ENCODE data around the gene LIMCH1. TPM values are rescaled to one million over a fixed set of nuclear protein-coding genes. Genes with fewer than 3 reads are reported as not detected.

Gene LIMCH1
- total RNA-seq, 4 donors from 2014 or later: 8.5 to 32.6 (median 27.0) TPM

- H3K9me3 ChIP-seq: no peaks in the 10 kb centered on the region
- no peaks in the 10 kb centered on the region for H3K27me3 ChIP-seq
- WGBS: 91% methylated on average over 4 of the region's 4 CpGs
- no peak overlapping the region for H3K27ac ChIP-seq
- DNase-seq (ENCODE audit: low spot score in 2 of 2): no peak
- no peaks in the 10 kb centered on the region for H3K36me3 ChIP-seq
- H3K4me3 ChIP-seq: no peak overlapping the region
- TF ChIP-seq POLR2A (IDR thresholded peaks at IDR 0.05) (no peak), POLR2AphosphoS5 (IDR thresholded peaks at IDR 0.05) (no peak), CTCF (IDR thresholded peaks at IDR 0.05) (no peak), EP300 (IDR thresholded peaks at IDR 0.05) (no peak)
- H3K4me1 ChIP-seq: peaks cover 6% of the 10 kb centered on the region
Measured at GRCh38 chr4:41580007-41580406, 42.0 kb downstream of the LIMCH1 start.

- TF ChIP-seq POLR2A (IDR thresholded peaks at IDR 0.05) (no peak), EP300 (IDR thresholded peaks at IDR 0.05) (no peak), POLR2AphosphoS5 (IDR thresholded peaks at IDR 0.05) (no peak), CTCF (IDR thresholded peaks at IDR 0.05) (no peak)
- DNase-seq (ENCODE audit: low spot score in 2 of 2): no peak
- H3K9me3 ChIP-seq: no peaks in the 10 kb centered on the region
- 65% methylated on average over 2 of the region's 2 CpGs for WGBS
- H3K4me1 ChIP-seq: peaks cover 6% of the 10 kb centered on the region
- no peaks in the 10 kb centered on the region for H3K27me3 ChIP-seq
- H3K36me3 ChIP-seq: no peaks in the 10 kb centered on the region
- no peak overlapping the region for H3K27ac ChIP-seq
- no peak overlapping the region for H3K4me3 ChIP-seq
Measured at GRCh38 chr4:41586675-41587225, 48.8 kb downstream of the LIMCH1 start.

DNA sequence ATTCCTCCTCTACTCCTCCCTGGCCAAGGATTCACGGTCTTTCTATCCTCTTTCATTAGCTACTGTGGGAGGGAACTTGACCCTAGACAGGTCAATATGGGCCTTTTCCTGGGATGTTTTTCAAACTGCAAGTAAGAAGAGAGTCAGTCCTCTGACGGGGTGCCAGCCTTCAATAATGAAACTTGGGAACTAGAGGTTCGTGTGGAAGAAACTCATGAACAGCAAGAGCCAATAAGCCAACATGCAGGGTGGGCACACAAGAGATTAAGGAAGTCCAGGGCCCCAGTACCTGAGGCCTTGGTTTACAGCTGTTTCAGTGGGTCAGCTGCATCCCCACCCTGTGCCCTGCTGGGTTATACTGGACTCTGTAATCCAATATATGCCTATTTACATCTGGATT, 49.3 kb downstream of the LIMCH1 start:
- no peak for DNase-seq (ENCODE audit: low spot score in 2 of 2)
- Histone ChIP-seq H3K9me3 (no peaks in the 10 kb centered on the region), H3K4me1 (peaks cover 6% of the 10 kb centered on the region), H3K36me3 (no peaks in the 10 kb centered on the region), H3K4me3 (no peak overlapping the region), H3K27me3 (no peaks in the 10 kb centered on the region), H3K27ac (no peak overlapping the region)
- no peak for TF ChIP-seq POLR2AphosphoS5 (IDR thresholded peaks at IDR 0.05)
- no peak for TF ChIP-seq CTCF (IDR thresholded peaks at IDR 0.05)
- no peak for TF ChIP-seq EP300 (IDR thresholded peaks at IDR 0.05)
- no peak for TF ChIP-seq POLR2A (IDR thresholded peaks at IDR 0.05)
- 70% methylated on average over 3 of the region's 3 CpGs for WGBS

GRCh38 chr4:41590591-41590990, 52.6 kb downstream of the LIMCH1 start:
- no peak overlapping the region for H3K27ac ChIP-seq
- no peaks in the 10 kb centered on the region for H3K9me3 ChIP-seq
- no peak for TF ChIP-seq POLR2AphosphoS5 (IDR thresholded peaks at IDR 0.05)
- TF ChIP-seq POLR2A (IDR thresholded peaks at IDR 0.05): no peak
- no peak for TF ChIP-seq CTCF (IDR thresholded peaks at IDR 0.05)
- TF ChIP-seq EP300 (IDR thresholded peaks at IDR 0.05): no peak
- no peak overlapping the region for H3K4me3 ChIP-seq
- no peak for DNase-seq (ENCODE audit: low spot score in 2 of 2)
- H3K27me3 ChIP-seq: no peaks in the 10 kb centered on the region
- 21% methylated on average over 3 of the region's 3 CpGs for WGBS
- H3K36me3 ChIP-seq: no peaks in the 10 kb centered on the region
- H3K4me1 ChIP-seq: peaks cover 10% of the 10 kb centered on the region

DNA sequence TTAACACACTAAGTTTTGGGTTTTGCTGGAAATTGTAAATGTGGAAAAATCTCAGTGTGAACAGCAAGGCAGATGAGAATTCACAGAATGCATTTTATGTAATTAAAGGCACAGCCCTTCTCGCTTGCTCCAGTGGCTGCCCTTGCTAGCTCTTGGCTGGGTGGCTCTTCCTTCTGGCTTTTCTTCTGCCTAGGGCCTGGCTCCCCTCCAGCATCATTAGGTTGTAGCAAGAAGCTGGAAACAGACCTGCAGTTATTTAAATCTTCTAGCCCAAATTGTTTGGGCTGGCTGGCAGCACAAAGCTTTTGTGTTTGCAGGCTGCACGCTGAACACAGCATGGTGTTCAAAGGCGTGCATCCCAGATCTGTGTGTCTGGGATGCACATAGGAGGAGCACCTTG, 56.5 kb downstream of the LIMCH1 start:
- H3K27me3 ChIP-seq: no peaks in the 10 kb centered on the region
- H3K36me3 ChIP-seq: no peaks in the 10 kb centered on the region
- TF ChIP-seq POLR2AphosphoS5 (IDR thresholded peaks at IDR 0.05) (no peak), CTCF (IDR thresholded peaks at IDR 0.05) (no peak), POLR2A (IDR thresholded peaks at IDR 0.05) (no peak), EP300 (IDR thresholded peaks at IDR 0.05) (no peak)
- H3K4me3 ChIP-seq: no peak overlapping the region
- no peak for DNase-seq (ENCODE audit: low spot score in 2 of 2)
- WGBS: 30% methylated on average over 1 of the region's 3 CpGs
- H3K27ac ChIP-seq: no peak overlapping the region
- H3K4me1 ChIP-seq: peaks cover 10% of the 10 kb centered on the region
- no peaks in the 10 kb centered on the region for H3K9me3 ChIP-seq

Measured in suprapubic skin (tissue), 4 donors.